Hippocampal formation (tissue), 2 donors: Measurements from ENCODE around the gene TEX22.

Experiments
- DNase-seq, 2 donors: peaks; one replicate each; lab custom pipeline; 2025; lab: John Stamatoyannopoulos, UW

TEX22 gene

DNA sequence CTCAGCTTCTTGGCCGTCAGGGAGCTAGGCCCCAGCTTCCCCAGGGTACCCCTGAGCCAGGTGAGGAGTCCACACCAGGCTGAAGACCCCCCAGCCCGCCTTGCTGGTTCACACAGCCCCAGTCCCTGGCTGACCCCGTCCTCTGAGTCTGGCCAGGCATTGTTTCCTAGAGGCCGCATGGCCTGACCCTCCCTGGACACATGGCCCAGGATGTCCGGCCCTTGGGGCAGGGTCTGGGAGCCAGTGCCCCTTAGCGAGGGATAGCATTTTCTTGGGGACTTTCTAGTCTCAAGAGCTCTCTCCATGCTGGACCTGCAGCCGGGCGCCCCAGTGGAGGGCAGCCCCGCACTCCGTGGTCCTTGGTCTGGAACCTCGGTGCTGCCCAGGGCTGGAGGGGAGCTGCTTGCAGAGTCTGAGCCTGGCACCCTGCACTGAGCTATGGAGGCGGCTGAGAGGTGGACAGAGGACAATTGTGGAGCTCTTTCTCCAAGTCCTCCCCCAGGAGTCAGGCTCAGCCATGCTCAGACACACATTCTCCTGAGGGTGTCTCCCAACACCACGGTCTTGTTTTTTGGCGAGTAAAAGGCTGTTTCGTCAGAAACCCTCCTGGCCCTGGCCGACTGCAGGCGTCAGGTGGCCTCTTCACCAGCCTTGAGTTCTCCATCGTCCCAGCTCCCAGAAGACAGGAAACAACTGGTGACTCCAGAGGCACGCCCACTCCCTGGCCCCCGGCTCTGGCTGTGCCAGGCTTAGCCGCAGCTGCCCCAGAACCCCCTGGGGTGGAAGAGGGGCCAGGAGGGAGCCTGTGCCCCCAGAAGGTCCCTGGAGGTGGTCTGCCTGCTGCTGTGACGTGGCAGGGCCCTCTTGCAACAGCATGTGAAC is 58.6 kb downstream of the TEX22 start:
- DNase-seq, result no peak

DNA sequence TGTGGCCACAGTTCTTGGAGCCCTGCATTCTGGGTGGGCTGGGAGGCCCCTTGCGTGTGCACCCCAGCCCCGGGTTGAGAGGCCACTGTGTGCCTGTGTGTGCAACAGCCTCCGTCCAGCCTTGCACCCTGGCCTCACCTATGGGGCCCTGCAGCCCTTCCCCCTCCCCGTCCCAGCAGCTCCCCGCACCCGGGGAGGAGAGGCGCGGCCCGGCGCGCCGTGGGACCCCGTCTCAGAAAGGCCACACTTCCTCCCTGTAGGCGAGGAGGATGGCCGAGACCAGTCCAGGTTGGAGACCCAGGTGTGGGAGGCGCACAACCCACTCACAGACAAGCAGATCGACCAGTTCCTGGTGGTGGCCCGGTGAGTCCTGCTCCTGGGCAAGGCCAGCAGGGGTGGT is 59.7 kb downstream of the TEX22 start:
- no peak for DNase-seq

DNA sequence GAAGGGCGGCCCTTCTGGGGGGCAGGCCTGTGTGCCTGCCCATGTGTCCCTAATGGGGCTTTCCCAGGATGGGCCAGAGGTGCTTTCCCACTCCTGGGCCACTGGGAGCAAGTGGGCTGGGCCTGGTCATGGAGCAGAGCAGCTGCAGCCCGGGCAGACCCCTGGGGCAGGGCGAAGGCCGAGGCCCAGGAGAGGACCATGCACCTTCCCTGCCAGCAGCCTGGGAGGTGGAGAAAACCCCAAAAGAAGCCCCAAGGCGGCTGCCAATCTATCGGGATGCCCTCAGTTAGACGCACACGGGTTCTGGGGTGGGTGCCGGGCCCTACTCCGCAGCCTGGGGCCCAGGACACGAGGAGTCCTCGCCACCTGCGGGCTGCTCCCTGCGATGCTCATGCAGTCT is 60.2 kb downstream of the TEX22 start:
- no peak for DNase-seq

GRCh38 chr14:105460116-105460515 is 61.8 kb downstream of the TEX22 start:
- no peak for DNase-seq

- DNase-seq, result no peak
Measured at GRCh38 chr14:105460616-105461015, 62.3 kb downstream of the TEX22 start.

- DNase-seq, result no peak
Measured at GRCh38 chr14:105461903-105462302, 63.6 kb downstream of the TEX22 start.
